ENCODE measurements around the gene RAP1GAP2.

The RAP1GAP2 gene

GRCh38 chr17:3006801-3007200 is 210.6 kb downstream of the RAP1GAP2 start:
- H3K4me1 ChIP-seq (ENCODE audit: control insufficient read depth, insufficient read depth, low read length), result peaks cover 11% of the 10 kb centered on the region
- H3K9me3 ChIP-seq (ENCODE audit: control insufficient read depth, insufficient read depth, low read depth, low read length), result no peaks in the 10 kb centered on the region
- no peak overlapping the region for H3K27ac ChIP-seq (ENCODE audit: extremely low read depth, low read depth, low read length)
- ChIA-PET POLR2A (no interaction called here), CTCF (interaction anchor here (0.6 to 4.1 kb wide), 5 partner anchors 71 to 653 kb away, joined by 3 to 21 read pairs (median 5); no protein-coding TSS in a partner anchor)
- no peak overlapping the region for H3K4me3 ChIP-seq (ENCODE audit: low read depth, low read length)
- peaks cover 4 to 47% of the 10 kb centered on the region in 2 experiments; a peak in 2 of 3 replicates for H3K36me3 ChIP-seq (ENCODE audit: control insufficient read depth in 2 of 2, insufficient read depth in 1 of 2, low read length in 2 of 2)
- TF ChIP-seq SALL2 (tag by site-specific recombination; IDR thresholded peaks at IDR 0.05; ENCODE audit: borderline replicate concordance), result no peak
- no peak for TF ChIP-seq ZNF660 (tag by site-specific recombination; IDR thresholded peaks at IDR 0.05)
- TF ChIP-seq, protein P1, sequence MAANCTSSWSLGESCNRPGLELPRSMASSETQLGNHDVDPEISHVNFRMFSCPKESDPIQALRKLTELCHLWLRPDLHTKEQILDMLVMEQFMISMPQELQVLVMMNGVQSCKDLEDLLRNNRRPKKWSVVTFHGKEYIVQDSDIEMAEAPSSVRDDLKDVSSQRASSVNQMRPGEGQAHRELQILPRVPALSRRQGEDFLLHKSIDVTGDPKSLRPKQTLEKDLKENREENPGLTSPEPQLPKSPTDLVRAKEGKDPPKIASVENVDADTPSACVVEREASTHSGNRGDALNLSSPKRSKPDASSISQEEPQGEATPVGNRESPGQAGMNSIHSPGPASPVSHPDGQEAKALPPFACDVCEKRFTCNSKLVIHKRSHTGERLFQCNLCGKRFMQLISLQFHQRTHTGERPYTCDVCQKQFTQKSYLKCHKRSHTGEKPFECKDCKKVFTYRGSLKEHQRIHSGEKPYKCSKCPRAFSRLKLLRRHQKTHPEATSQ (tag by site-specific recombination; IDR thresholded peaks at IDR 0.05), result no peak
- TF ChIP-seq MYNN (tag by site-specific recombination; IDR thresholded peaks at IDR 0.05; ENCODE audit: borderline replicate concordance), result no peak
- no peak for TF ChIP-seq ZNF157 (tag by site-specific recombination; IDR thresholded peaks at IDR 0.05)
- no peak for TF ChIP-seq YY1 (tag by site-specific recombination; IDR thresholded peaks at IDR 0.05)
- no peak for TF ChIP-seq ZNF530 (tag by site-specific recombination; IDR thresholded peaks at IDR 0.05; ENCODE audit: low read depth)
- no peak for TF ChIP-seq PBX3 (CRISPR knock-in tag; IDR thresholded peaks at IDR 0.05)
- TF ChIP-seq ZNF132 (tag by site-specific recombination; IDR thresholded peaks at IDR 0.05; ENCODE audit: borderline replicate concordance), result no peak
- TF ChIP-seq PATZ1 (tag by site-specific recombination; IDR thresholded peaks at IDR 0.05), result no peak
- no peak for TF ChIP-seq ZNF416 (tag by site-specific recombination; IDR thresholded peaks at IDR 0.05)
- no peak for TF ChIP-seq ZNF610 (tag by site-specific recombination; IDR thresholded peaks at IDR 0.05; ENCODE audit: borderline replicate concordance)
- TF ChIP-seq ZNF302 (tag by site-specific recombination; IDR thresholded peaks at IDR 0.05; ENCODE audit: low read depth), result no peak
- TF ChIP-seq ZNF621 (tag by site-specific recombination; IDR thresholded peaks at IDR 0.05), result no peak
- TF ChIP-seq SETDB1 (IDR thresholded peaks at IDR 0.05; ENCODE audit: insufficient read length, low read length), result no peak
- TF ChIP-seq ZNF155 (tag by site-specific recombination; IDR thresholded peaks at IDR 0.05), result no peak
- no peak for TF ChIP-seq ZNF596 (tag by site-specific recombination; IDR thresholded peaks at IDR 0.05)
- no peak for TF ChIP-seq BCL6B (tag by site-specific recombination; IDR thresholded peaks at IDR 0.05)

GRCh38 chr17:3007651-3008121 is 211.4 kb downstream of the RAP1GAP2 start:
- TF ChIP-seq ZNF768 (tag by site-specific recombination; IDR thresholded peaks at IDR 0.05), result no peak
- TF ChIP-seq ZFHX2 (tag by site-specific recombination; conservative IDR thresholded peaks at IDR 0.05), result 0 out of 2 replicates have a peak, but pooled peaks have one; percentile 6
- no peak for TF ChIP-seq SETDB1 (IDR thresholded peaks at IDR 0.05; ENCODE audit: insufficient read length, low read length)
- no peak for TF ChIP-seq ZNF214 (tag by site-specific recombination; IDR thresholded peaks at IDR 0.05; ENCODE audit: borderline replicate concordance)
- no peak for TF ChIP-seq ZNF596 (tag by site-specific recombination; IDR thresholded peaks at IDR 0.05)
- no peak for TF ChIP-seq ZNF362 (tag by site-specific recombination; IDR thresholded peaks at IDR 0.05)
- TF ChIP-seq, protein P2, sequence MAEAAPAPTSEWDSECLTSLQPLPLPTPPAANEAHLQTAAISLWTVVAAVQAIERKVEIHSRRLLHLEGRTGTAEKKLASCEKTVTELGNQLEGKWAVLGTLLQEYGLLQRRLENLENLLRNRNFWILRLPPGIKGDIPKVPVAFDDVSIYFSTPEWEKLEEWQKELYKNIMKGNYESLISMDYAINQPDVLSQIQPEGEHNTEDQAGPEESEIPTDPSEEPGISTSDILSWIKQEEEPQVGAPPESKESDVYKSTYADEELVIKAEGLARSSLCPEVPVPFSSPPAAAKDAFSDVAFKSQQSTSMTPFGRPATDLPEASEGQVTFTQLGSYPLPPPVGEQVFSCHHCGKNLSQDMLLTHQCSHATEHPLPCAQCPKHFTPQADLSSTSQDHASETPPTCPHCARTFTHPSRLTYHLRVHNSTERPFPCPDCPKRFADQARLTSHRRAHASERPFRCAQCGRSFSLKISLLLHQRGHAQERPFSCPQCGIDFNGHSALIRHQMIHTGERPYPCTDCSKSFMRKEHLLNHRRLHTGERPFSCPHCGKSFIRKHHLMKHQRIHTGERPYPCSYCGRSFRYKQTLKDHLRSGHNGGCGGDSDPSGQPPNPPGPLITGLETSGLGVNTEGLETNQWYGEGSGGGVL (tag by site-specific recombination; IDR thresholded peaks at IDR 0.05), result no peak
- no peak for TF ChIP-seq ZNF335 (tag by site-specific recombination; conservative IDR thresholded peaks at IDR 0.05)
- TF ChIP-seq ZNF664 (tag by site-specific recombination; IDR thresholded peaks at IDR 0.05), result no peak
- POLR2A ChIA-PET, result no interaction called here
- H3K36me3 ChIP-seq (ENCODE audit: control insufficient read depth in 2 of 2, insufficient read depth in 1 of 2, low read length in 2 of 2), result peaks cover 4 to 48% of the 10 kb centered on the region in 2 experiments; a peak in 2 of 3 replicates
- no peak overlapping the region for H3K4me3 ChIP-seq (ENCODE audit: low read depth, low read length)
- CTCF ChIA-PET, result interaction anchor here (0.5 to 4.1 kb wide), 5 partner anchors 65 to 179 kb away, joined by 4 to 21 read pairs (median 5); no protein-coding TSS in a partner anchor
- H3K27ac ChIP-seq (ENCODE audit: extremely low read depth, low read depth, low read length), result no peak overlapping the region
- H3K4me1 ChIP-seq (ENCODE audit: control insufficient read depth, insufficient read depth, low read length), result peaks cover 11% of the 10 kb centered on the region
- no peaks in the 10 kb centered on the region for H3K9me3 ChIP-seq (ENCODE audit: control insufficient read depth, insufficient read depth, low read depth, low read length)
